Upper lobe of left lung (tissue), 4 donors: ENCODE results near the gene PRSS2.

Source experiments
- CTCF ChIP-seq, 6 experiments: fragments of 450-650 bp in 4 of 6; fragments of 200-600 bp in 2 of 6; sonication (generic) in 2 of 6; IDR thresholded peaks; one replicate each; pipeline ENCODE4 v1.5.1; 2016 to 2019; ENCODE audit warnings: antibody characterized with exemption in 6 of 6
- EP300 ChIP-seq, 4 donors: sonication (generic); formaldehyde crosslinking; IDR thresholded peaks; one replicate each; pipeline ENCODE4 v1.5.1; 2017; ENCODE audit warnings: antibody characterized with exemption in 4 of 4, control low read depth in 2 of 4
- POLR2A ChIP-seq, 4 donors: fragments of 450-650 bp; IDR thresholded peaks; one replicate each; pipeline ENCODE4 v1.5.1; 2016 to 2017; ENCODE audit warnings: antibody characterized with exemption in 4 of 4, mild to moderate bottlenecking in 2 of 4
- POLR2AphosphoS5 ChIP-seq, 2 donors: sonication (generic); formaldehyde crosslinking; IDR thresholded peaks; one replicate each; pipeline ENCODE4 v1.5.1; 2017; ENCODE audit warnings: antibody characterized with exemption in 2 of 2

- TF ChIP-seq CTCF (IDR thresholded peaks at IDR 0.05) (no peak), POLR2AphosphoS5 (IDR thresholded peaks at IDR 0.05) (no peak), EP300 (IDR thresholded peaks at IDR 0.05) (no peak), POLR2A (IDR thresholded peaks at IDR 0.05) (no peak)
Observed at GRCh38 chr7:142787783-142788182, 17.0 kb downstream of the PRSS2 start.
